ENCODE data around the gene GARS1. TPM values are rescaled to one million over a fixed set of nuclear protein-coding genes. Genes with fewer than 3 reads are reported as not detected.

GARS1 gene
- total RNA-seq, 1 donor from 2014 or later, result 95.9 TPM

DNA sequence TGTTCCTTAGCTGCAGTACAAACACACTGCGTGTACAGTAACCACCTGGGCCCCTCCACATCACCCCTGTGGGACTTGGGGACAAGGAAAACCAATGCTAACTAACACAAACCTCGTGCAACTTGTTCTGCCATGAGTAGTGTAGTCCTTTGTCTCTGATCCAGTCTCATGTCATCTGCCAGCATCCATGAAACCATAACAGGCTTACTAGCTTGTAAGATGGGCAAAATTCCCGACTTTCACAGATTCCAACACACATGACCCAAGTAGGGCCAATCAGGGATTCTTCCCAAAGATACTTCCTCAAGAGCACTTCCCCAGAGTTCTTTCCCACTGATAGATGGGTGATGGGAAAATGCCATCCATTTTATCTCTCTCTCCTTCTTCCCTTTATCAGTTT, 41.1 kb upstream of the GARS1 start:
- H3K4me1 ChIP-seq, result peaks cover 50% of the 10 kb centered on the region
- H2AFZ ChIP-seq (replicated peaks), result no peak overlapping the region
- no peaks in the 10 kb centered on the region for H3K36me3 ChIP-seq
- TF ChIP-seq EZH2 (IDR thresholded peaks at IDR 0.05) (no peak), EZH2phosphoT487 (IDR thresholded peaks at IDR 0.05) (no peak)
- TF ChIP-seq, protein P1, sequence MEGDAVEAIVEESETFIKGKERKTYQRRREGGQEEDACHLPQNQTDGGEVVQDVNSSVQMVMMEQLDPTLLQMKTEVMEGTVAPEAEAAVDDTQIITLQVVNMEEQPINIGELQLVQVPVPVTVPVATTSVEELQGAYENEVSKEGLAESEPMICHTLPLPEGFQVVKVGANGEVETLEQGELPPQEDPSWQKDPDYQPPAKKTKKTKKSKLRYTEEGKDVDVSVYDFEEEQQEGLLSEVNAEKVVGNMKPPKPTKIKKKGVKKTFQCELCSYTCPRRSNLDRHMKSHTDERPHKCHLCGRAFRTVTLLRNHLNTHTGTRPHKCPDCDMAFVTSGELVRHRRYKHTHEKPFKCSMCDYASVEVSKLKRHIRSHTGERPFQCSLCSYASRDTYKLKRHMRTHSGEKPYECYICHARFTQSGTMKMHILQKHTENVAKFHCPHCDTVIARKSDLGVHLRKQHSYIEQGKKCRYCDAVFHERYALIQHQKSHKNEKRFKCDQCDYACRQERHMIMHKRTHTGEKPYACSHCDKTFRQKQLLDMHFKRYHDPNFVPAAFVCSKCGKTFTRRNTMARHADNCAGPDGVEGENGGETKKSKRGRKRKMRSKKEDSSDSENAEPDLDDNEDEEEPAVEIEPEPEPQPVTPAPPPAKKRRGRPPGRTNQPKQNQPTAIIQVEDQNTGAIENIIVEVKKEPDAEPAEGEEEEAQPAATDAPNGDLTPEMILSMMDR (IDR thresholded peaks at IDR 0.05), result no peak
- H3K9me3 ChIP-seq (ENCODE audit: low read depth), result no peaks in the 10 kb centered on the region
- DNase-seq (ENCODE audit: low spot score), result no peak
- H3K27ac ChIP-seq, result no peak overlapping the region
- peaks cover 10% of the 10 kb centered on the region for H3K9me3 Mint-ChIP-seq
- H3K4me3 ChIP-seq, result no peak overlapping the region
- no peaks in the 10 kb centered on the region for H3K79me2 ChIP-seq (ENCODE audit: low read depth)
- H3K4me1 Mint-ChIP-seq, result peaks cover 35% of the 10 kb centered on the region
- no peaks in the 10 kb centered on the region for H3K27me3 Mint-ChIP-seq (ENCODE audit: insufficient read depth, low read depth)
- peaks cover 16% of the 10 kb centered on the region for H3K36me3 Mint-ChIP-seq
- H3K27me3 ChIP-seq, result no peaks in the 10 kb centered on the region
- H3K9ac ChIP-seq, result no peak overlapping the region
- no peak overlapping the region for H3K27ac Mint-ChIP-seq
- H3F3A ChIP-seq (ENCODE audit: low read depth), result peaks cover 49% of the 10 kb centered on the region
- no peaks in the 10 kb centered on the region for H4K20me1 ChIP-seq (ENCODE audit: low read depth)
- H3K4me2 ChIP-seq, result no peak overlapping the region
- no peak overlapping the region for H3K4me3 Mint-ChIP-seq

DNA sequence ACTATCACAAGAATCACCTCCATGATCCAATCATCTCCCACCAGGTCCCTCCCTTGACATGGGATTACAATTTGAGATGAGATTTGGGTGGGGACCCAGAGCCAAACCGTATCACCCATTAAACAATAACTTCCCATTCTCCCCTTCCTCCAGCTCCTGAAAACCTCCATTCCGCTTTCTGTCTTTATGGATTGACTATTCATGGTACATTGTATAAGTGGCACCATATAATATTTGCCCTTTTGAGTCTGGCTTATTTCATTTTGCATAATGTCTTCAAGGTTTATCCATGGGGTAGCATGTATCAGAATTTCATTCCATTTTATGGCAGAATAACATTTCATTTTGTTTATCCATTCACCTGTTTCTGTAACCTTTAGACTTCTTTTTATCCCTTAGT, 39.2 kb upstream of the GARS1 start:
- peaks cover 30% of the 10 kb centered on the region for H3F3A ChIP-seq (ENCODE audit: low read depth)
- no peaks in the 10 kb centered on the region for H3K27me3 ChIP-seq
- H3K79me2 ChIP-seq (ENCODE audit: low read depth), result no peaks in the 10 kb centered on the region
- DNase-seq (ENCODE audit: low spot score), result no peak
- no peak overlapping the region for H3K4me3 ChIP-seq
- Mint-ChIP-seq H3K4me1 (peaks cover 17% of the 10 kb centered on the region), H3K27me3 (ENCODE audit: insufficient read depth, low read depth) (no peaks in the 10 kb centered on the region), H3K27ac (peak overlapping the region; percentile 45), H3K9me3 (peaks cover 10% of the 10 kb centered on the region), H3K4me3 (peak overlapping the region; percentile 2), H3K36me3 (peaks cover 18% of the 10 kb centered on the region)
- no peak overlapping the region for H2AFZ ChIP-seq (replicated peaks)
- H3K9ac ChIP-seq, result no peak overlapping the region
- H3K9me3 ChIP-seq (ENCODE audit: low read depth), result no peaks in the 10 kb centered on the region
- H4K20me1 ChIP-seq (ENCODE audit: low read depth), result no peaks in the 10 kb centered on the region
- no peaks in the 10 kb centered on the region for H3K36me3 ChIP-seq
- no peak overlapping the region for H3K27ac ChIP-seq
- no peak overlapping the region for H3K4me2 ChIP-seq
- TF ChIP-seq, protein P1 (IDR thresholded peaks at IDR 0.05), result no peak
- TF ChIP-seq EZH2 (IDR thresholded peaks at IDR 0.05) (no peak), EZH2phosphoT487 (IDR thresholded peaks at IDR 0.05) (no peak)
- H3K4me1 ChIP-seq, result peaks cover 32% of the 10 kb centered on the region

DNA sequence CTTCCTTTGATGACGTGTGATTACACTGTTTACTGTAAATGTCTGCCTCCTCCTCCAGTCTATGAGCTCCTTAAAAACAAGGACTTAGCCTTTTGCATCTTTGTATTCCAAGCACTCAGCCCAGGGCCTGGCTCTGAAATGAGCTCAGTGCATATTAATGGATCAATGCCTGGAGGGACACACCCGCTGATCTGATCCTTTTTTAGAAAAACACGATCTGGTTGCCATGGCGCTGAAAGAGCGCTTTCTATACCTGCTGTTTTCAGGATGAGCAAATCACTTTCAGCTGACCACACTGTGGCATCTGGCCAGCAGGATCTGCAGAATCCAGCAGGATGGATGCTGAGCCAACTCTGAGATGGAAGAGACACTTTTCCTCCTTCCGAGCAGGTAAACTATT, 37.8 kb upstream of the GARS1 start:
- Mint-ChIP-seq H3K4me1 (peaks cover 16% of the 10 kb centered on the region), H3K9me3 (peaks cover 10% of the 10 kb centered on the region), H3K27me3 (ENCODE audit: insufficient read depth, low read depth) (no peaks in the 10 kb centered on the region), H3K27ac (no peak overlapping the region), H3K36me3 (peaks cover 17% of the 10 kb centered on the region), H3K4me3 (no peak overlapping the region)
- no peaks in the 10 kb centered on the region for H3K36me3 ChIP-seq
- peak overlapping the region; percentile 16 for H3K4me3 ChIP-seq
- H3K27me3 ChIP-seq, result no peaks in the 10 kb centered on the region
- no peaks in the 10 kb centered on the region for H3K9me3 ChIP-seq (ENCODE audit: low read depth)
- no peak overlapping the region for H2AFZ ChIP-seq (replicated peaks)
- peak overlapping the region; percentile 65 for H3K4me2 ChIP-seq
- no peaks in the 10 kb centered on the region for H4K20me1 ChIP-seq (ENCODE audit: low read depth)
- peak; percentile 91 for DNase-seq (ENCODE audit: low spot score)
- TF ChIP-seq EZH2phosphoT487 (IDR thresholded peaks at IDR 0.05) (peak; percentile 44), EZH2 (IDR thresholded peaks at IDR 0.05) (no peak)
- no peak overlapping the region for H3K9ac ChIP-seq
- peak overlapping the region; percentile 84 for H3K27ac ChIP-seq
- peaks cover 30% of the 10 kb centered on the region for H3K4me1 ChIP-seq
- H3K79me2 ChIP-seq (ENCODE audit: low read depth), result no peaks in the 10 kb centered on the region
- peaks cover 26% of the 10 kb centered on the region for H3F3A ChIP-seq (ENCODE audit: low read depth)

DNA sequence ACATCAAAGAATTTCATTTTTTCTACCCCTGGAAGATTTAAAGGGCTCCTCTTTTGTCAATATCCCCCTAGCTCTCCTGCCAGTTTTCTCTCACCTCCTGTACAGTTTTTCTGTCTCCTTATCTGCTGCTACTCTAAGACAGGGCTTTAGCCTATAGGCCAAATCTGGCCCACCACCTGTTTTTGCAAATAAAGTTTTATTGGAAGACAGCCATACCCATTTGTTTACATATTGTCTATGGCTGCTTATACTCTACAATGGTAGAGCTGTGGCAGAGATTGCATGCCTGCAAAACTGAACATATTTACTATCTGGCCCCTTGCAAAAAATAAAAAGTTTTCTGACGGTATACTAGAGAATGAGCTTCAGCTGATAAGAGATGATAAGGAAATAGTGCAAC, 37.4 kb upstream of the GARS1 start:
- H2AFZ ChIP-seq (replicated peaks), result no peak overlapping the region
- no peak for DNase-seq (ENCODE audit: low spot score)
- no peaks in the 10 kb centered on the region for H3K36me3 ChIP-seq
- no peaks in the 10 kb centered on the region for H3K27me3 Mint-ChIP-seq (ENCODE audit: insufficient read depth, low read depth)
- H3K4me2 ChIP-seq, result peak overlapping the region; percentile 65
- H3F3A ChIP-seq (ENCODE audit: low read depth), result peaks cover 26% of the 10 kb centered on the region
- TF ChIP-seq EZH2 (IDR thresholded peaks at IDR 0.05) (no peak), EZH2phosphoT487 (IDR thresholded peaks at IDR 0.05) (peak; percentile 24)
- H3K27me3 ChIP-seq, result no peaks in the 10 kb centered on the region
- no peaks in the 10 kb centered on the region for H3K9me3 ChIP-seq (ENCODE audit: low read depth)
- H3K4me1 Mint-ChIP-seq, result peaks cover 21% of the 10 kb centered on the region
- no peak overlapping the region for H3K9ac ChIP-seq
- no peak overlapping the region for H3K4me3 Mint-ChIP-seq
- H3K4me3 ChIP-seq, result peak overlapping the region; percentile 1
- no peak overlapping the region for H3K27ac Mint-ChIP-seq
- H3K36me3 Mint-ChIP-seq, result peaks cover 14% of the 10 kb centered on the region
- H3K27ac ChIP-seq, result peak overlapping the region; percentile 84
- no peaks in the 10 kb centered on the region for H3K79me2 ChIP-seq (ENCODE audit: low read depth)
- no peaks in the 10 kb centered on the region for H4K20me1 ChIP-seq (ENCODE audit: low read depth)
- H3K4me1 ChIP-seq, result peaks cover 34% of the 10 kb centered on the region
- peaks cover 7% of the 10 kb centered on the region for H3K9me3 Mint-ChIP-seq
